Vagina (tissue), 2 donors: Measurements from ENCODE around the gene MVD.

Experiments
- POLR2A ChIP-seq, 2 donors: fragments of 450-650 bp; IDR thresholded peaks; one replicate each; pipeline ENCODE4 v1.6.1; 2017; ENCODE audit warnings: antibody characterized with exemption in 2 of 2, mild to moderate bottlenecking in 2 of 2, moderate library complexity in 2 of 2
- TF ChIP-seq, protein P1 (sequence below), 3 experiments: fragments of 450-650 bp in 2 of 3; fragments of 200-600 bp in 1 of 3; sonication (generic) in 1 of 3; IDR thresholded peaks; one replicate each; pipeline ENCODE4 v1.5.1; 2017 to 2019; ENCODE audit warnings: antibody characterized with exemption in 3 of 3, mild to moderate bottlenecking in 2 of 3, moderate library complexity in 2 of 3

DNA sequence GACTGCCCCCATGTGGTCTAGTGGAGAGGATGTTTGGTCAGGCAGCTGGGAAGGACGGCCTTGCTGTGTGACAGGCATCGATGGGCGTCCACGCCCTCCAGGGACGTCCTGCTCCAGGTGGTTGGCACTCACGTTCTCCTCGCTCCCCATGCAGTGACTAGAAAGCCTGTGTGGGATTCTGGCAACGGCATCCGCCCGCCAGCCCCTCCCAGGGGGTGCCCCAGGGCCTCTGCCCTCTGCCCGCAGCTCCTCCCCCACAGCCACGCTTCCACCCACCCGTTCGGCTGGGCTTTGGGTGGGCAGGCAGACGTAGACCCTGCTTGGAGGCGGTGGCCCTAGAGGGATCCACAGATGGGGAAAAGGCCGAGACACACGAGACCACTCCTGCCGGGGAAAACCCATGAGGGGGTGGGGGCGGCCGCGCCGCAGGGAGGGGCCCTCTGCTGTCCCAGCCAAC is 29.2 kb downstream of the MVD start:
- TF ChIP-seq, protein P1, sequence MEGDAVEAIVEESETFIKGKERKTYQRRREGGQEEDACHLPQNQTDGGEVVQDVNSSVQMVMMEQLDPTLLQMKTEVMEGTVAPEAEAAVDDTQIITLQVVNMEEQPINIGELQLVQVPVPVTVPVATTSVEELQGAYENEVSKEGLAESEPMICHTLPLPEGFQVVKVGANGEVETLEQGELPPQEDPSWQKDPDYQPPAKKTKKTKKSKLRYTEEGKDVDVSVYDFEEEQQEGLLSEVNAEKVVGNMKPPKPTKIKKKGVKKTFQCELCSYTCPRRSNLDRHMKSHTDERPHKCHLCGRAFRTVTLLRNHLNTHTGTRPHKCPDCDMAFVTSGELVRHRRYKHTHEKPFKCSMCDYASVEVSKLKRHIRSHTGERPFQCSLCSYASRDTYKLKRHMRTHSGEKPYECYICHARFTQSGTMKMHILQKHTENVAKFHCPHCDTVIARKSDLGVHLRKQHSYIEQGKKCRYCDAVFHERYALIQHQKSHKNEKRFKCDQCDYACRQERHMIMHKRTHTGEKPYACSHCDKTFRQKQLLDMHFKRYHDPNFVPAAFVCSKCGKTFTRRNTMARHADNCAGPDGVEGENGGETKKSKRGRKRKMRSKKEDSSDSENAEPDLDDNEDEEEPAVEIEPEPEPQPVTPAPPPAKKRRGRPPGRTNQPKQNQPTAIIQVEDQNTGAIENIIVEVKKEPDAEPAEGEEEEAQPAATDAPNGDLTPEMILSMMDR (IDR thresholded peaks at IDR 0.05), result no peak
- TF ChIP-seq POLR2A (IDR thresholded peaks at IDR 0.05), result no peak
